ENCODE results near the gene XYLT1.

The XYLT1 gene

GRCh38 chr16:17063201-17064139 lies 407.3 kb downstream of the XYLT1 start:
- TF ChIP-seq PAX5 (IDR thresholded peaks at IDR 0.05; ENCODE audit: insufficient read depth, low read length, severe bottlenecking) (no peak), TAF1 (IDR thresholded peaks at IDR 0.05; ENCODE audit: low read depth, low read length) (no peak), POLR2AphosphoS5 (IDR thresholded peaks at IDR 0.05; ENCODE audit: low read depth, low read length) (no peak), SPI1 (IDR thresholded peaks at IDR 0.05; ENCODE audit: low read depth, low read length) (no peak), POLR2A (IDR thresholded peaks at IDR 0.05; ENCODE audit: low read depth, low read length) (no peak), POU2F2 (IDR thresholded peaks at IDR 0.05; ENCODE audit: low read depth, low read length) (no peak)
- FAIRE-seq: no peak
- DNase-seq (ENCODE audit: insufficient read length, low spot score): no peak

GRCh38 chr16:17062676-17063075 lies 408.1 kb downstream of the XYLT1 start:
- FAIRE-seq (no peak), DNase-seq (ENCODE audit: insufficient read length, low spot score) (no peak)
- no peak for TF ChIP-seq SPI1 (IDR thresholded peaks at IDR 0.05; ENCODE audit: low read depth, low read length)
- no peak for TF ChIP-seq TAF1 (IDR thresholded peaks at IDR 0.05; ENCODE audit: low read depth, low read length)
- TF ChIP-seq POLR2A (IDR thresholded peaks at IDR 0.05; ENCODE audit: low read depth, low read length): no peak
- no peak for TF ChIP-seq PAX5 (IDR thresholded peaks at IDR 0.05; ENCODE audit: insufficient read depth, low read length, severe bottlenecking)
- TF ChIP-seq POLR2AphosphoS5 (IDR thresholded peaks at IDR 0.05; ENCODE audit: low read depth, low read length): no peak
- TF ChIP-seq POU2F2 (IDR thresholded peaks at IDR 0.05; ENCODE audit: low read depth, low read length): no peak

- TF ChIP-seq PAX5 (IDR thresholded peaks at IDR 0.05; ENCODE audit: insufficient read depth, low read length, severe bottlenecking): no peak
- TF ChIP-seq SPI1 (IDR thresholded peaks at IDR 0.05; ENCODE audit: low read depth, low read length): no peak
- TF ChIP-seq POU2F2 (IDR thresholded peaks at IDR 0.05; ENCODE audit: low read depth, low read length): no peak
- no peak for TF ChIP-seq TAF1 (IDR thresholded peaks at IDR 0.05; ENCODE audit: low read depth, low read length)
- TF ChIP-seq POLR2AphosphoS5 (IDR thresholded peaks at IDR 0.05; ENCODE audit: low read depth, low read length): no peak
- no peak for TF ChIP-seq POLR2A (IDR thresholded peaks at IDR 0.05; ENCODE audit: low read depth, low read length)
- FAIRE-seq (no peak), DNase-seq (ENCODE audit: insufficient read length, low spot score) (no peak)
Observed at GRCh38 chr16:17061326-17061725, 409.4 kb downstream of the XYLT1 start.

GRCh38 chr16:17058471-17058870 lies 412.3 kb downstream of the XYLT1 start:
- DNase-seq (ENCODE audit: insufficient read length, low spot score) (no peak), FAIRE-seq (no peak)
- TF ChIP-seq SPI1 (IDR thresholded peaks at IDR 0.05; ENCODE audit: low read depth, low read length): no peak
- TF ChIP-seq POLR2A (IDR thresholded peaks at IDR 0.05; ENCODE audit: low read depth, low read length): no peak
- no peak for TF ChIP-seq POU2F2 (IDR thresholded peaks at IDR 0.05; ENCODE audit: low read depth, low read length)
- no peak for TF ChIP-seq POLR2AphosphoS5 (IDR thresholded peaks at IDR 0.05; ENCODE audit: low read depth, low read length)
- no peak for TF ChIP-seq TAF1 (IDR thresholded peaks at IDR 0.05; ENCODE audit: low read depth, low read length)
- TF ChIP-seq PAX5 (IDR thresholded peaks at IDR 0.05; ENCODE audit: insufficient read depth, low read length, severe bottlenecking): no peak

GRCh38 chr16:17056666-17057065 lies 414.1 kb downstream of the XYLT1 start:
- no peak for TF ChIP-seq POLR2AphosphoS5 (IDR thresholded peaks at IDR 0.05; ENCODE audit: low read depth, low read length)
- TF ChIP-seq POLR2A (IDR thresholded peaks at IDR 0.05; ENCODE audit: low read depth, low read length): no peak
- no peak for TF ChIP-seq TAF1 (IDR thresholded peaks at IDR 0.05; ENCODE audit: low read depth, low read length)
- no peak for TF ChIP-seq PAX5 (IDR thresholded peaks at IDR 0.05; ENCODE audit: insufficient read depth, low read length, severe bottlenecking)
- TF ChIP-seq POU2F2 (IDR thresholded peaks at IDR 0.05; ENCODE audit: low read depth, low read length): no peak
- TF ChIP-seq SPI1 (IDR thresholded peaks at IDR 0.05; ENCODE audit: low read depth, low read length): no peak
- FAIRE-seq: no peak
- no peak for DNase-seq (ENCODE audit: insufficient read length, low spot score)

- no peak for FAIRE-seq
- no peak for DNase-seq (ENCODE audit: insufficient read length, low spot score)
- no peak for TF ChIP-seq SPI1 (IDR thresholded peaks at IDR 0.05; ENCODE audit: low read depth, low read length)
- no peak for TF ChIP-seq PAX5 (IDR thresholded peaks at IDR 0.05; ENCODE audit: insufficient read depth, low read length, severe bottlenecking)
- no peak for TF ChIP-seq POLR2A (IDR thresholded peaks at IDR 0.05; ENCODE audit: low read depth, low read length)
- no peak for TF ChIP-seq POLR2AphosphoS5 (IDR thresholded peaks at IDR 0.05; ENCODE audit: low read depth, low read length)
- TF ChIP-seq POU2F2 (IDR thresholded peaks at IDR 0.05; ENCODE audit: low read depth, low read length): no peak
- TF ChIP-seq TAF1 (IDR thresholded peaks at IDR 0.05; ENCODE audit: low read depth, low read length): no peak
Observed at GRCh38 chr16:17053536-17054160, 417.1 kb downstream of the XYLT1 start.
